HFFc6 (cell line): ENCODE data around the gene TMED6. TPM values are rescaled to one million over a fixed set of nuclear protein-coding genes. Genes with fewer than 3 reads are reported as not detected.
"Not testable (repeated sequence)": the region's sequence is repeated elsewhere in the genome, so short reads cannot be mapped to it uniquely, and the experiment has no call there.

Source experiments
- DNase-seq: peaks from one replicate; pipeline ENCODE4 v3.0.0-alpha.2; 2018
- H3K27ac Mint-ChIP-seq: 2 replicates; pipeline ENCODE4 v1.8.0; 2020; ENCODE audit warnings: mild to moderate bottlenecking, mixed read lengths
- H3K27me3 Mint-ChIP-seq: 2 replicates; pipeline ENCODE4 v1.8.0; 2021; ENCODE audit warnings: mild to moderate bottlenecking, moderate library complexity, mixed read lengths; ENCODE audit not compliant: insufficient read depth
- H3K36me3 Mint-ChIP-seq: 2 replicates; pipeline ENCODE4 v1.8.0; 2021; ENCODE audit warnings: low read depth, mixed read lengths
- H3K4me1 Mint-ChIP-seq: 2 replicates; pipeline ENCODE4 v1.8.0; 2020; ENCODE audit warnings: low read depth, mixed read lengths
- H3K4me3 Mint-ChIP-seq: 2 replicates; pipeline ENCODE4 v1.8.0; 2020; ENCODE audit warnings: mild to moderate bottlenecking, moderate library complexity, mixed read lengths
- H3K9me3 Mint-ChIP-seq: 2 replicates; pipeline ENCODE4 v1.8.0; 2020; ENCODE audit warnings: mild to moderate bottlenecking, mixed read lengths
- total RNA-seq, 6 experiments: library from RNA; stranded (reverse); fragmentation: NEBNext Ultra II Directional; extraction: Animal tissue kit (Norgen Biotek cat#: 25700); gene quantifications; 2 replicates in 1 of 6; 3 replicates in 5 of 6; pipeline ENCODE4 v1.2.3, GENCODE V29; 2021
- TF ChIP-seq, protein P1 (sequence below): fragments of 200-600 bp; sonication (generic); IDR thresholded peaks from 2 replicates; pipeline ENCODE4 v1.5.0; 2021; ENCODE audit warnings: antibody characterized with exemption, mild to moderate bottlenecking

TMED6 gene
- total RNA-seq, 6 experiments from 2014 or later, result 0.21 to 0.40 (median 0.26) TPM; not detected in 2

DNA sequence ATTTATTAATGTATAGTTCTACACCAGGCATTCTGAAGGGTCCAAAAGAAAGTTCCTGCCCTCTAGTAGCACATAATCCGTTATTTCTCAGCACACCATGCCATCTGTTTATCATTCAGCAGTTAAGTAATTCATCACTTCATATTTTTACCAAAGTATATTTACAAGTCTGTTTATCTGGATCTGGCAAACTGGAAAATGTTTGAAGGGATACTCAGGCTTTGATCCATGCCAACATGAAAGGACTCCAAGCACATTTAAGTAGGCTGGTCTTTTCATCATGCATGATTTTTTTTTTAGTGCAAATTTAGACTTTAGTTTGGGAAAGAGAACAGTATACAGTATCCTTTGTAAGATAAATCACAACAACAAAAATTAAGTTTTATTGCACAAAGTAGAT is 44.5 kb downstream of the TMED6 start:
- Mint-ChIP-seq H3K4me3 (no peak overlapping the region), H3K27me3 (peaks cover 9% of the 10 kb centered on the region), H3K27ac (no peak overlapping the region), H3K9me3 (no peaks in the 10 kb centered on the region), H3K4me1 (peaks cover 16% of the 10 kb centered on the region), H3K36me3 (peaks cover 18% of the 10 kb centered on the region)
- TF ChIP-seq, protein P1, sequence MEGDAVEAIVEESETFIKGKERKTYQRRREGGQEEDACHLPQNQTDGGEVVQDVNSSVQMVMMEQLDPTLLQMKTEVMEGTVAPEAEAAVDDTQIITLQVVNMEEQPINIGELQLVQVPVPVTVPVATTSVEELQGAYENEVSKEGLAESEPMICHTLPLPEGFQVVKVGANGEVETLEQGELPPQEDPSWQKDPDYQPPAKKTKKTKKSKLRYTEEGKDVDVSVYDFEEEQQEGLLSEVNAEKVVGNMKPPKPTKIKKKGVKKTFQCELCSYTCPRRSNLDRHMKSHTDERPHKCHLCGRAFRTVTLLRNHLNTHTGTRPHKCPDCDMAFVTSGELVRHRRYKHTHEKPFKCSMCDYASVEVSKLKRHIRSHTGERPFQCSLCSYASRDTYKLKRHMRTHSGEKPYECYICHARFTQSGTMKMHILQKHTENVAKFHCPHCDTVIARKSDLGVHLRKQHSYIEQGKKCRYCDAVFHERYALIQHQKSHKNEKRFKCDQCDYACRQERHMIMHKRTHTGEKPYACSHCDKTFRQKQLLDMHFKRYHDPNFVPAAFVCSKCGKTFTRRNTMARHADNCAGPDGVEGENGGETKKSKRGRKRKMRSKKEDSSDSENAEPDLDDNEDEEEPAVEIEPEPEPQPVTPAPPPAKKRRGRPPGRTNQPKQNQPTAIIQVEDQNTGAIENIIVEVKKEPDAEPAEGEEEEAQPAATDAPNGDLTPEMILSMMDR, result no peak
- DNase-seq, result no peak

DNA sequence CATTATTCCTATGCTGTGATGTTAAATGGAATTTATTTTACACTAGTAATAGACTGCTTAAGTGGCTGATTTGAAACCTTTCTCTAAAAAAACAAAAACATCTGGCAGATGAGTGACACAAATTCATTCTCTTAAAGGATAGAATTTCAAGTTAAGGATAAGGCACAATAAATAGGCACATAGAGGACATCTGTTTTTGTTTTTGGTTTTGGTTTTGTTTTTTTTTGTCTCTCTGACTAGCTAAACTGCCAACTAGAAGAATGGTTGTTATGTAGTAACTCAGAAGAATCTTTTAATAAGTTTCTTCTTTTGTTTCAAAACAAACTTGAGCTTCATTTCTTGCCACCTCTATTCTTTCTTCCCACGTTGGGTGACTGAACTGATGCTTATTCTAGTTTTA is 45.6 kb downstream of the TMED6 start:
- Mint-ChIP-seq H3K36me3 (peaks cover 17% of the 10 kb centered on the region; the same call in 1 of the 2 replicates), H3K4me1 (peaks cover 14% of the 10 kb centered on the region), H3K27me3 (peaks cover 4% of the 10 kb centered on the region; the same call in 1 of the 2 replicates), H3K9me3 (no peaks in the 10 kb centered on the region), H3K27ac (no peak overlapping the region), H3K4me3 (no peak overlapping the region)
- TF ChIP-seq, protein P1, result no peak
- DNase-seq, result no peak

DNA sequence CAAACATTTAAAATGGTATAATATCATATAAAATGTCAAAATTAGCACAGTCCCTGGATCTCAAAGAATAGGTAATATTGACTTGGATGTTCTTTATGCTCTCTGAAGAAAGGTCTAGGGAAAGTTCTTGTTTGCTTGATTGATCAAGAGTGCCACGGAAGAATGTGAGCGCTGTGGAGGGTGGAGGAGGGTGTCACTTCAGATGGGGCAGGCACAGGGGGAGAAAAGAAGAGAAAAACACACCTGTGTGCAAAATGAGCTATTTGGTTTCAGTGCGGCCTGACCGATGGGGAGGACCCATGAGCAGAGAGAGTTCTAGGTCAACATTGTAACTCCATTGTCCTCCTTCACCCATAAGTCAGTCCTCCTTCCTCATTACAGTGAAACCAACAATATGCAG is 49.3 kb downstream of the TMED6 start:
- Mint-ChIP-seq H3K9me3 (no peaks in the 10 kb centered on the region), H3K27ac (no peak overlapping the region), H3K4me1 (peaks cover 9% of the 10 kb centered on the region; the same call in 1 of the 2 replicates), H3K36me3 (peaks cover 11% of the 10 kb centered on the region; the same call in 1 of the 2 replicates), H3K27me3 (no peaks in the 10 kb centered on the region; the same call in 1 of the 2 replicates), H3K4me3 (no peak overlapping the region)
- no peak for DNase-seq
- TF ChIP-seq, protein P1, result no peak

DNA sequence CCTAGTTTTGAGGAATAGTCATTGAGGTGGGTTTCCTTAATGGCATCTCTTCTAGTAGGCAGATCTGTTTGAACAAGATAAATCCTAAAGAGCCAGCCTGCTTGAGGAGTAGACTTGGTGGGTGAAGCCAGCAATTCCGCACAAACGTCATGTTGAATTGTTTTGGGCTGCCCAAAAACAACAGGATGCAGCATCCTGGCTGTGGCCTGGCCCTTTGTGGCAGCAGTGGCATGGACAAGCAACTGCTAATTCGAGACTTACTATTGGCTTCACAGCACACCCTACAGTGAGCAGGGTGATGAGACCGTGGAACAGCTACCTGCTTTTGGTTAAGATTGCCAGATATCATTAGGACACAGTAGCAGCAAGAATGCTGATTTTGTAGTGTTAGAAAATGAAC is 49.7 kb downstream of the TMED6 start:
- DNase-seq, result no peak
- TF ChIP-seq, protein P1, result no peak
- Mint-ChIP-seq H3K27me3 (no peaks in the 10 kb centered on the region; the same call in 1 of the 2 replicates), H3K27ac (no peak overlapping the region), H3K9me3 (no peaks in the 10 kb centered on the region), H3K4me1 (peaks cover 9% of the 10 kb centered on the region; the same call in 1 of the 2 replicates), H3K36me3 (peaks cover 11% of the 10 kb centered on the region; the same call in 1 of the 2 replicates), H3K4me3 (no peak overlapping the region)

DNA sequence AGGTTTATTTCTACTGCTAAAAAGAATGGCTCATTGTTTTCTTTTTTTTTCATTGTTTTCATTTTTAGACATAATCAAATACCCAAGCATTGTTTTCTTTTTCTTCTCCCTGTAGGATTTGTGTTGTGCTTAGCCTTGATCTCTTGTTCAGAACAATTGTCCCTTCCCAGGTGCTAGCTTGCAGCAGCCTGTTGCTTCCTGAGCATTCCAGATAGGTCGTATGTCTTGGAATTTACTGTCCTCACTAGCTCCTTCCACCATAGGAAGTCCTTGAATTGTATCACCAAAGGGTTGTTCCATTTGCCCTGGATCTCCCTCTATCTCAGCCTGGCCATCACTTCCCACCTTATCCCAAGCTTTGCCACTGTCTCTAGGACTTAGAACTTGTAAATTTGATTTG is 50.4 kb downstream of the TMED6 start:
- H3K9me3 Mint-ChIP-seq, result no peaks in the 10 kb centered on the region
- peaks cover 11% of the 10 kb centered on the region; the same call in 1 of the 2 replicates for H3K36me3 Mint-ChIP-seq
- no peak overlapping the region for H3K4me3 Mint-ChIP-seq
- TF ChIP-seq, protein P1, result no peak
- peaks cover 6% of the 10 kb centered on the region; the same call in 1 of the 2 replicates for H3K4me1 Mint-ChIP-seq
- H3K27me3 Mint-ChIP-seq, result no peaks in the 10 kb centered on the region; the same call in 1 of the 2 replicates
- no peak overlapping the region for H3K27ac Mint-ChIP-seq
- DNase-seq, result no peak

DNA sequence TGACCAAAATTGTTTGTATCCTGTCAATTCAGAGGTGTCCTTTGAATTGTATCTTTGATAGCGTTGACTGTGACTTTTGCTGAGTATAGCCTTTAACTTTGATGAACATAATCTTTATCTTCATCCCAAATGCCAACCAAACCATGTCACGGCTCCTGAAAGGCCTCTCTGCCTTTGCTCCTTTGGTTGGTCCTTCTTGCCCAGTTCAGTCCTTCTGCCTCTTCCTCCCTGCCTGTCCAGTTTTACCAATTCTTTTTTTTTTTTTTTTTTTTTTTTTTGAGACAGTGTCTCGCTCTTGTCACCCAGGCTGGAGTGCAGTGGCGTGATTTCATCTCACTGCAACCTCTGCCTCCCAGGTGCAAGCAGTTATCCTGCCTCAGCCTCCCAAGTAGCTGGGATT is 53.3 kb downstream of the TMED6 start:
- Mint-ChIP-seq H3K27me3 (peaks cover 3% of the 10 kb centered on the region; the same call in 1 of the 2 replicates), H3K36me3 (peaks cover 8% of the 10 kb centered on the region; the same call in 1 of the 2 replicates), H3K27ac (no peak overlapping the region), H3K9me3 (no peaks in the 10 kb centered on the region), H3K4me3 (no peak overlapping the region), H3K4me1 (peaks cover 10% of the 10 kb centered on the region)
- TF ChIP-seq, protein P1, result no peak
- no peak for DNase-seq

DNA sequence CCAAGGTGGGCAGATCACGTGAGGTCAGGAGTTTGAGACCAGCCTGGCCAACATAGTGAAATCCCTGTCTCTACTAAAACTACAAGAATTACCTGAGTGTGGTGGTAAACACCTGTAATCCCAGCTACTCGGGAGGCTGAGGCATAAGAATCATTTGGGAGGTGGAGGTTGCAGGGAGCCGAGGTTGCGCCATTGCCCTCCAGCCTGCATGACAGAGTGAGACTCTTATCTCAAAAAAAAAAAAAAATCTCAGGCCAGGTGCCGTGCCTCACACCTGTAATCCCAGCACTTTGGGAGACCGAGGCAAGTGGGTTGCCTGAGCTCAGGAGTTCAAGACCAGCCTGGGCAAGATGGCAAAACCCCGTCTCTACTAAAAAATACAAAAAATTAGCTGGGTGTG is 54.8 kb downstream of the TMED6 start:
- not testable (repeated sequence) for H3K36me3 Mint-ChIP-seq, H3K4me3 Mint-ChIP-seq, DNase-seq, H3K9me3 Mint-ChIP-seq, H3K27me3 Mint-ChIP-seq, H3K27ac Mint-ChIP-seq
- peaks cover 12% of the 10 kb centered on the region for H3K4me1 Mint-ChIP-seq
